HG03025 (cell line): ENCODE data around the gene MBNL2.

Experiments used
- ATAC-seq: cut with Tn5 transposase; IDR thresholded peaks from one replicate; pipeline ENCODE4 v1.9.1; 2021; ENCODE audit warnings: mild to moderate bottlenecking, moderate library complexity; ENCODE audit not compliant: unreplicated experiment, low FRiP score

Gene MBNL2

GRCh38 chr13:97392020-97392419 is 169.9 kb downstream of the MBNL2 start:
- no peak for ATAC-seq

GRCh38 chr13:97394542-97394941 is 172.4 kb downstream of the MBNL2 start:
- no peak for ATAC-seq

- ATAC-seq = no peak
Measured at GRCh38 chr13:97395447-97396136, 173.5 kb downstream of the MBNL2 start.

GRCh38 chr13:97397267-97397666 is 175.1 kb downstream of the MBNL2 start:
- ATAC-seq = no peak

- no peak for ATAC-seq
Measured at GRCh38 chr13:97401421-97401820, 179.3 kb downstream of the MBNL2 start.

GRCh38 chr13:97403893-97404750 is 182.0 kb downstream of the MBNL2 start:
- ATAC-seq = no peak

- ATAC-seq = no peak
Measured at GRCh38 chr13:97407540-97407939, 185.4 kb downstream of the MBNL2 start.

GRCh38 chr13:97408938-97409337 is 186.8 kb downstream of the MBNL2 start:
- no peak for ATAC-seq

GRCh38 chr13:97411984-97412383 is 189.9 kb downstream of the MBNL2 start:
- ATAC-seq = no peak

- ATAC-seq = no peak
Measured at GRCh38 chr13:97413694-97414093, 191.6 kb downstream of the MBNL2 start.

- no peak for ATAC-seq
Measured at GRCh38 chr13:97414392-97414791, 192.3 kb downstream of the MBNL2 start.

GRCh38 chr13:97417698-97418097 is 195.6 kb downstream of the MBNL2 start:
- no peak for ATAC-seq

GRCh38 chr13:97422118-97423054 is 200.3 kb downstream of the MBNL2 start:
- no peak for ATAC-seq

GRCh38 chr13:97423300-97424045 is 201.3 kb downstream of the MBNL2 start:
- no peak for ATAC-seq

GRCh38 chr13:97425590-97425989 is 203.5 kb downstream of the MBNL2 start:
- ATAC-seq = no peak

GRCh38 chr13:97426695-97427094 is 204.6 kb downstream of the MBNL2 start:
- no peak for ATAC-seq

- no peak for ATAC-seq
Measured at GRCh38 chr13:97429681-97430081, 207.5 kb downstream of the MBNL2 start.

- ATAC-seq = no peak
Measured at GRCh38 chr13:97430296-97430695, 208.2 kb downstream of the MBNL2 start.

GRCh38 chr13:97431171-97431764 is 209.1 kb downstream of the MBNL2 start:
- no peak for ATAC-seq
